ENCODE results near the gene B4GALT4.
A peak's percentile ranks its signal among the peaks of the same experiment; 100 is the strongest.

Gene B4GALT4

GRCh38 chr3:119237299-119237698 lies 3.4 kb downstream of the B4GALT4 start:
- DNase-seq (ENCODE audit: low spot score): no peak

- no peak for DNase-seq (ENCODE audit: low spot score)
These were observed 3.9 kb downstream of the B4GALT4 start for GRCh38 chr3:119236756-119237155.

GRCh38 chr3:119235151-119235550 lies 5.5 kb downstream of the B4GALT4 start:
- no peak for DNase-seq (ENCODE audit: low spot score)

GRCh38 chr3:119234610-119235009 lies 6.1 kb downstream of the B4GALT4 start:
- no peak for DNase-seq (ENCODE audit: low spot score)

- DNase-seq (ENCODE audit: low spot score): no peak
These were observed 9.9 kb downstream of the B4GALT4 start for GRCh38 chr3:119230745-119231144.

DNA sequence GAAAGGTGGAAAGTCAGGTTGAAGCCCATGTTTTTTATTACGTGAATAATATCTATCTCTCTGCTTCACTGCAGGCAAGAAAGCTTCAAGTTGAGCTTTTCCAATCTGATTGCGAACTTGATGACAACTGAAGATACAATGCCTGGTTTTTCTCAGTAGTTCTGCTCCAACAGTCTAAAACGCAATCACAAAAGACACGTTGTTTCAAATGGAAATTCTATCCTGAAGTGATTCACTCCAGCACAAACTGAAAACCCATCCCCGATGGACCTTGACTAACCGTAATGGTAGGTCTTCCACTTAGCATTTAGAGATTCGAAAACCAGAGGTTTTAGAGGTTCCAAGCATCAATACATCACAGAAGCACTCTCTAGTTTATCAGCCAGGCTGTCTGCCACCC lies 10.6 kb downstream of the B4GALT4 start:
- no peak for DNase-seq (ENCODE audit: low spot score)

DNA sequence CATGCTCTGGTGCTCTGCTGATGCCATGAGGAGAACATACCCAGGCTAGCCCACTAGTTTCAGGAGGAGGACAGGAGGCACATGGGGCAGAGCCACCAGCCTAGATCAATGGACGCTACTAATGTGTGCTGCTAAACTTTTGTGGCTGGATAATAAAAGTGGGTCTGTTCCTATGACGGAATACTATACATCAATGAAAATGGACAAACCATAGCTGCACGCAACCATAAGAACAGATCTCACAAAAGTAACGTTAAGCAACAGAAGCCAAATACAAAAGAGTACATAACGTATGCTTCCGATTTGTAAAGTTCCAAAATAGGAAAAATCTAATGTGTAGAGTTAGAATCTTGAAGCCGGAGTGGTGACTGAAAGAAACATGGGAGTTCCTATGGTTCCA lies 11.5 kb downstream of the B4GALT4 start:
- DNase-seq (ENCODE audit: low spot score): no peak

GRCh38 chr3:119228373-119229145 lies 12.1 kb downstream of the B4GALT4 start:
- no peak for DNase-seq (ENCODE audit: low spot score)

GRCh38 chr3:119227070-119227850 lies 13.4 kb downstream of the B4GALT4 start:
- no peak for DNase-seq (ENCODE audit: low spot score)

DNA sequence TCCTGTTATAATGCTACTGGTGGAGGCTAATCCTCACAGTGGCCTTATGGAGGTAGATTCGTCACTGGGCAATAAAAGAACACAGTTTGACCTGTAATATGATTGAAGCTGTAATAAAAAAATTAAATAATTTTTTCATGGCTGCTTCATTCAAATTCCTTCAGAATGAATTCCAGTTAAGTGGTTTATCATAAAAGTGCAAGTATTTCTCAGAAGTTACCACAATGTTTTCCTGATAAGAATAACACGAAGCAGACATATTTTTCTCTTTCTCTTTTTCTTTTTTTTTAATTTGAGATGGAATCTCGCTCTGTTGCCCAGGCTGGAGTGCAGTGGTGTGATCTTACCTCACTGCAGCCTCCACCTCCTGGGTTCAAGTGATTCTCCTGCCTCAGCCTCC lies 15.6 kb downstream of the B4GALT4 start:
- no peak for DNase-seq (ENCODE audit: low spot score)

DNA sequence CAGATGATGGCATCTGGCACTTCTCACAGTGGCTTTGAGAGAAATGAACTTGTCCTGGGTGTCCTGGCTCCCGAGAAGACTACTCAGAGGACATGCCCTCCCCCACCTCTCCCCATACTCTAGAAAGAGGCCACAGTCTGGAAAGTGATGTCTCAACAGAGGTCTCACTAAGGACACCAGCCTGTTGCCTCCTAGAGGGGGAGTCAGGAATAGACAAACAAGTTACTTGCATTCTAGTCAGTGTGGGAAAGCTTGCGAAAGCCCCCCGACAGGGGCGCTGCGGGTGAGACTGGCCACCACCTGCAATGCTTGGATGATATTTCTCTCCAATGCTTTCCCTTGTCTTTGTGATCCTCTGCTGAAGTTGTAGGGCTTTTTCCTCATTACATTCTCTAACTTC lies 17.2 kb downstream of the B4GALT4 start:
- DNase-seq (ENCODE audit: low spot score): no peak

DNA sequence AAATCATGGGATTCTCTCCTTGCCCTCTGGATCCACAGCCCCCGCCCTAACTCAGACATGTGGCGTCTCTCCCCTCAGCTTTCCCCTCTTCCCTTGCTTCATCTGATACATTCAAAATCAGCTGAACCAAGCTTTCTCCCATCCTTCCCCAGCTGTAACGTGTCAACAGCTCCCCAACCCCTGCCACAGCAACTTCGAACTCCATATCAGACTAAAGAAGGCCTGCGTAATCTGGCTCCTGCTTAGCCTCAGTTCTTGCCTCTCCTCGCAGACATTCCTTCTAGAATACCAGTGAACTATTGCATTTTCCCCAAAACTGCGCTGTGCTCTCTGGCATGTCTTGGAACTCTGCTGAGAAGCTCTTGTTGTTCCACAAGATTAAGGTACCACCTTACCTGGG lies 18.3 kb downstream of the B4GALT4 start:
- no peak for DNase-seq (ENCODE audit: low spot score)

- DNase-seq (ENCODE audit: low spot score): no peak
These were observed 18.8 kb downstream of the B4GALT4 start for GRCh38 chr3:119221779-119222320.

GRCh38 chr3:119220970-119221667 lies 19.6 kb downstream of the B4GALT4 start:
- DNase-seq (ENCODE audit: low spot score): no peak

- no peak for DNase-seq (ENCODE audit: low spot score)
These were observed 20.5 kb downstream of the B4GALT4 start for GRCh38 chr3:119220198-119220597.

- DNase-seq (ENCODE audit: low spot score): no peak
These were observed 21.6 kb downstream of the B4GALT4 start for GRCh38 chr3:119219069-119219468.

- DNase-seq (ENCODE audit: low spot score): no peak
These were observed 28.9 kb downstream of the B4GALT4 start for GRCh38 chr3:119211803-119212202.

DNA sequence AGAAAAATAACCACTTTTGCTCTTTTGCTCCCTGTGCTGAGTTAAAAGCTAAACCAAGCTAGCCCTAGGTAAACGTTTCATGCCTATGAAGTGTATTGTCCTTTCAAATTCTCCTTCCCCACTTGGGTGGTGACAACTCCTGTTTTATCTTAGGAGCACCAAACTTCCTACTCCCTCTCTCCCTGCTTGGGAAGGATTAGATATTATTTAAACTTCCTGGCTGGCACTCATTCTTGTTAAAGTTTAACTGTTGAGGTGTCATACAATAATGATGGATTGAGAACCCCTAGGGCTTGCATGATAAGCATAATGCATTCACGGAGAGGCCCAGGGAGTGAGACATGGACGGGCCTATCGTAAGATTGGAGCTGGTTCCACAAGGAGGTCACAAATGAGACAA lies 29.5 kb downstream of the B4GALT4 start:
- DNase-seq (ENCODE audit: low spot score): no peak

GRCh38 chr3:119207512-119207875 lies 33.2 kb downstream of the B4GALT4 start:
- peak; percentile 35 for DNase-seq (ENCODE audit: low spot score)

GRCh38 chr3:119206611-119207511 lies 33.8 kb downstream of the B4GALT4 start:
- no peak for DNase-seq (ENCODE audit: low spot score)

GRCh38 chr3:119205685-119206084 lies 35.0 kb downstream of the B4GALT4 start:
- no peak for DNase-seq (ENCODE audit: low spot score)

GRCh38 chr3:119205209-119205608 lies 35.5 kb downstream of the B4GALT4 start:
- peak; percentile 60 for DNase-seq (ENCODE audit: low spot score)

Measured in putamen (tissue), 1 donor.